ENCODE data around the gene PDE4D.

GRCh38 chr5:58980890-58981289, 912.6 kb downstream of the PDE4D start:
- TF ChIP-seq CTCF (conservative IDR thresholded peaks at IDR 0.05 in 1 of 2, IDR thresholded peaks at IDR 0.05 in 1 of 2; ENCODE audit: extremely low read depth in 1 of 2, insufficient read depth in 1 of 2, low read depth in 1 of 2, low read length in 2 of 2): no peak
- no peak for TF ChIP-seq EZH2 (IDR thresholded peaks at IDR 0.05; ENCODE audit: borderline replicate concordance, low read length)
